HepG2 (cell line): ENCODE results near the gene ABCA4. TPM values are rescaled to one million over a fixed set of nuclear protein-coding genes. Genes with fewer than 3 reads are reported as not detected.

Source experiments
- ATAC-seq: fragments of 200-7000 bp; cut with Tn5 transposase; 3 replicates; pipeline ENCODE4 v1.9.1; 2020; ENCODE audit warnings: mild to moderate bottlenecking, moderate library complexity
- BruUV-seq: library from RNA; stranded (reverse); fragments of 400-500 nt; replicated peaks from 2 replicates; lab custom pipeline; 2021; lab: Mats Ljungman, UMichigan
- CTCF ChIA-PET: fragments of 300-600 bp; formaldehyde crosslinking; extraction: SDS; loops from one replicate; lab custom pipeline; 2021; ENCODE audit warnings: low total read pairs, inconsistent platforms, low intra/inter-chr PET ratio; lab: Yijun Ruan, JAX
- POLR2A ChIA-PET: fragments of 350-600 bp; sonication (Branson Sonifier 250); formaldehyde crosslinking; loops from one replicate; lab custom pipeline; 2020; ENCODE audit warnings: antibody characterized with exemption, inconsistent platforms; lab: Yijun Ruan, JAX
- DNase-seq: peaks from one replicate; pipeline ENCODE4 v3.0.0-alpha.2; 2015; ENCODE audit warnings: low spot score
- FAIRE-seq: peaks from 3 replicates; lab custom pipeline; 2011; peaks lifted over from hg19 to GRCh38; lab: Jason Lieb, UNC
- H2AFZ ChIP-seq: one replicate; pipeline ENCODE4 v1.6.1; 2011; ENCODE audit warnings: low read length, inconsistent platforms
- H3K27ac ChIP-seq: fragments of 300-600 bp; 3 replicates; pipeline ENCODE4 v1.8.0; 2011; ENCODE audit warnings: mixed run types, mild to moderate bottlenecking, mixed read lengths, low read length, inconsistent platforms; ENCODE audit not compliant: insufficient read depth; ENCODE audit errors: extremely low read length
- H3K27me3 ChIP-seq, 2 experiments: fragments of 200-600 bp in 1 of 2; 2 replicates in 1 of 2; 3 replicates in 1 of 2; pipeline versions ENCODE4 v1.6.0 to v1.8.0; 2011; ENCODE audit warnings: low read length in 2 of 2, mild to moderate bottlenecking in 2 of 2, moderate library complexity in 2 of 2, inconsistent platforms in 1 of 2; ENCODE audit not compliant: insufficient read depth in 2 of 2, control insufficient read depth in 1 of 2
- H3K36me3 ChIP-seq, 2 experiments: fragments of 200-600 bp in 1 of 2; replicated peaks in 1 of 2; 2 replicates in 1 of 2; 3 replicates in 1 of 2; pipeline versions ENCODE4 v1.5.1 to v1.8.0; 2011; ENCODE audit warnings: low read length in 2 of 2, inconsistent platforms in 1 of 2; ENCODE audit not compliant: insufficient read depth in 2 of 2, control insufficient read depth in 1 of 2
- H3K4me1 ChIP-seq: 2 replicates; pipeline ENCODE4 v1.5.1; 2012; ENCODE audit warnings: low read length, inconsistent platforms; ENCODE audit not compliant: insufficient read depth
- H3K4me2 ChIP-seq: 2 replicates; pipeline ENCODE4 v1.6.0; 2011; ENCODE audit warnings: low read depth, low read length, inconsistent platforms
- H3K4me3 ChIP-seq, 3 experiments: fragments of 200-600 bp in 1 of 3; sonication (generic), shearing (Covaris generic) in 1 of 3; replicated peaks in 1 of 3; 2 replicates each; pipeline ENCODE4 v1.5.1; 2011 to 2016; ENCODE audit warnings: low read length in 3 of 3, inconsistent platforms in 2 of 3, low read depth in 2 of 3, mild to moderate bottlenecking in 2 of 3, control low read depth in 1 of 3, mixed read lengths in 1 of 3; ENCODE audit not compliant: insufficient read depth in 1 of 3
- H3K79me2 ChIP-seq: one replicate; pipeline ENCODE4 v1.6.1; 2011; ENCODE audit warnings: low read length, inconsistent platforms; ENCODE audit not compliant: insufficient read depth
- H3K9ac ChIP-seq: 2 replicates; pipeline ENCODE4 v1.6.0; 2011; ENCODE audit warnings: mild to moderate bottlenecking, low read depth, low read length, inconsistent platforms; ENCODE audit not compliant: insufficient read depth
- H3K9me3 ChIP-seq: 2 replicates; pipeline ENCODE4 v1.5.1; 2012; ENCODE audit warnings: mild to moderate bottlenecking, low read length
- H4K20me1 ChIP-seq: 2 replicates; pipeline ENCODE4 v1.6.0; 2011; ENCODE audit warnings: inconsistent platforms, mild to moderate bottlenecking, low read length, moderate library complexity; ENCODE audit not compliant: insufficient read depth
- AKAP8 ChIP-seq: sonication (generic); formaldehyde crosslinking; IDR thresholded peaks from 2 replicates; pipeline ENCODE4 v1.5.1; 2020; ENCODE audit warnings: mild to moderate bottlenecking, missing genetic modification reagents
- ATAD3A ChIP-seq: sonication (generic); formaldehyde crosslinking; IDR thresholded peaks from 2 replicates; pipeline ENCODE4 v1.4.0; 2020; ENCODE audit warnings: missing genetic modification reagents
- FOXO1 ChIP-seq: sonication (generic); formaldehyde crosslinking; IDR thresholded peaks from 2 replicates; pipeline ENCODE4 v1.4.0; 2020; ENCODE audit warnings: missing genetic modification reagents
- HNF4G ChIP-seq, 2 experiments: sonication (generic) in 1 of 2; formaldehyde crosslinking in 1 of 2; IDR thresholded peaks; 2 replicates each; pipeline versions ENCODE4 v1.4.0 to v1.6.1; 2011 to 2020; ENCODE audit warnings: borderline replicate concordance in 2 of 2, low read depth in 2 of 2, mild to moderate bottlenecking in 2 of 2, low read length in 1 of 2, missing genetic modification reagents in 1 of 2, moderate library complexity in 1 of 2
- MXD4 ChIP-seq: IDR thresholded peaks from 2 replicates; pipeline ENCODE4 v1.6.1; 2016; ENCODE audit warnings: mild to moderate bottlenecking, missing biosample characterization, missing genetic modification reagents
- POLR2AphosphoS2 ChIP-seq: IDR thresholded peaks from 2 replicates; pipeline ENCODE4 v1.6.1; 2011; ENCODE audit warnings: low read depth, low read length, improper control_type of control experiment
- SP5 ChIP-seq: IDR thresholded peaks from 2 replicates; pipeline ENCODE4 v1.6.1; 2016; ENCODE audit warnings: low read depth, borderline replicate concordance
- STAG1 ChIP-seq: sonication (generic); formaldehyde crosslinking; IDR thresholded peaks from 2 replicates; pipeline ENCODE4 v1.4.0; 2020; ENCODE audit warnings: missing genetic modification reagents
- THYN1 ChIP-seq: sonication (generic); formaldehyde crosslinking; IDR thresholded peaks from 2 replicates; pipeline ENCODE4 v1.8.1; 2023; ENCODE audit warnings: low read depth, mild to moderate bottlenecking, moderate library complexity, missing genetic modification reagents, borderline replicate concordance
- ZNF225 ChIP-seq: sonication (generic); formaldehyde crosslinking; IDR thresholded peaks from 2 replicates; pipeline ENCODE4 v1.4.0; 2020; ENCODE audit warnings: mild to moderate bottlenecking, missing genetic modification reagents
- ZNF350 ChIP-seq: sonication (generic); formaldehyde crosslinking; IDR thresholded peaks from 2 replicates; pipeline ENCODE4 v1.4.0; 2020; ENCODE audit warnings: mild to moderate bottlenecking, low read depth, missing genetic modification reagents, borderline replicate concordance
- ZNF550 ChIP-seq: sonication (generic); formaldehyde crosslinking; IDR thresholded peaks from 2 replicates; pipeline ENCODE4 v1.4.0; 2020; ENCODE audit warnings: mild to moderate bottlenecking, missing genetic modification reagents, borderline replicate concordance
- ZNF607 ChIP-seq: sonication (generic); formaldehyde crosslinking; IDR thresholded peaks from 2 replicates; pipeline ENCODE4 v1.5.1; 2020; ENCODE audit warnings: missing genetic modification reagents, mild to moderate bottlenecking, borderline replicate concordance
- ZNF674 ChIP-seq: sonication (generic); formaldehyde crosslinking; IDR thresholded peaks from 2 replicates; pipeline ENCODE4 v1.5.0; 2020; ENCODE audit warnings: low read depth, mild to moderate bottlenecking, missing genetic modification reagents
- ZNF678 ChIP-seq: sonication (generic); formaldehyde crosslinking; IDR thresholded peaks from 2 replicates; pipeline ENCODE4 v1.4.0; 2020; ENCODE audit warnings: mild to moderate bottlenecking, missing genetic modification reagents
- ZNF713 ChIP-seq: sonication (generic); formaldehyde crosslinking; IDR thresholded peaks from 2 replicates; pipeline ENCODE4 v1.4.0; 2020; ENCODE audit warnings: mild to moderate bottlenecking, missing genetic modification reagents
- ZNF746 ChIP-seq: sonication (generic); formaldehyde crosslinking; IDR thresholded peaks from 2 replicates; pipeline ENCODE4 v1.8.0; 2022; ENCODE audit warnings: mild to moderate bottlenecking, missing genetic modification reagents
- WGBS: methylation state at CpG from one replicate; pipeline ENCODE4 v1.1.6; 2017; ENCODE audit warnings: low lambda C conversion rate; 5-methylcytosine and 5-hydroxymethylcytosine counted together
- in situ Hi-C: cut with HindIII; loops from 2 replicates; pipeline ENCODE4 v1.10.0; 2017; ENCODE audit warnings: low pct_unique_long_range_greater_than_20kb; ENCODE audit not compliant: extremely low pct_ligation_motif_present
- intact Hi-C: fragments of 100-400 bp; cut with micrococcal nuclease; formaldehyde crosslinking; loops from one replicate; pipeline ENCODE4 v1.10.0; 2022; ENCODE audit not compliant: unreplicated experiment
- polyA plus RNA-seq, 8 experiments: library from polyadenylated mRNA; depleted of rRNA in 3 of 8; stranded (reverse) in 7 of 8; unstranded in 1 of 8; fragments of >200 nt; fragmentation: Illumina TruSeq in 4 of 8; extraction: Trizol in 4 of 8; gene quantifications; 2 replicates each; pipeline versions ENCODE4 v1.2.1 to v1.2.3, GENCODE V29; 2011 to 2016; ENCODE audit warnings: low read depth in 4 of 8, missing spikeins in 1 of 8, mixed read lengths in 1 of 8; ENCODE audit not compliant: insufficient read depth in 1 of 8
- total RNA-seq, 5 experiments: library from RNA; depleted of rRNA; stranded (reverse); fragments of >200 nt; fragmentation: Illumina TruSeq; extraction: Trizol; gene quantifications; 2 replicates each; pipeline ENCODE4 v1.2.3, GENCODE V29; 2016; ENCODE audit warnings: low read depth in 1 of 5
- TF ChIP-seq, protein P1 (sequence below): sonication (generic); formaldehyde crosslinking; IDR thresholded peaks from 2 replicates; pipeline ENCODE4 v1.4.0; 2020; ENCODE audit warnings: missing genetic modification reagents
- TF ChIP-seq, protein P2 (sequence below): IDR thresholded peaks from 2 replicates; pipeline ENCODE4 v1.6.1; 2016; ENCODE audit warnings: mild to moderate bottlenecking
- TF ChIP-seq, protein P3 (sequence below): sonication (generic); formaldehyde crosslinking; IDR thresholded peaks from 2 replicates; pipeline ENCODE4 v1.5.0; 2020; ENCODE audit warnings: missing genetic modification reagents

ABCA4 gene
- total and polyA plus RNA-seq, 2 of the 13 experiments (the other 11 are each of a cell fraction or from before 2014, with no cell fraction given) = 0.24 to 0.67 TPM

DNA sequence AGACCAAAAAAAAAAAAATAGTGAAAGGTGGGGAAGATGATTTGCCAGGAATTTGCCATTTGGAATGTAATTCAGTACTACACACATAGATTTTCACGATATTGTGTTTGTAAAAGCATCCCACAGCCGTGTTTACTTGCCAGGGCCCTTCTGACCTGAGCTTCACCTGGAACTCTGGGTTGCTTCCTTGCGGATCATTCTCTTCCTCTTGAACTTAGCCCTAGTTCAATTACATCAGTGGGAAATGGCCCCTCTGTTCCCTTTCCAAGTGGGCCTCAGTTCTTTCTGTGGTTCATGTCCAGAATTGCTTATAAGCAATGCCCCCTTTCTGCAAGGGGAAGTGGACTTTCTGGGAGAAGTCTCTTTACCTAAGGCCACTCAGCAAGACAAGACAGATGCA, 41.0 kb downstream of the ABCA4 start (continued):
- TF ChIP-seq, protein P1, sequence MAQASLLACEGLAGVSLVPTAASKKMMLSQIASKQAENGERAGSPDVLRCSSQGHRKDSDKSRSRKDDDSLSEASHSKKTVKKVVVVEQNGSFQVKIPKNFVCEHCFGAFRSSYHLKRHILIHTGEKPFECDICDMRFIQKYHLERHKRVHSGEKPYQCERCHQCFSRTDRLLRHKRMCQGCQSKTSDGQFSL (CRISPR knock-in tag) = no peak

DNA sequence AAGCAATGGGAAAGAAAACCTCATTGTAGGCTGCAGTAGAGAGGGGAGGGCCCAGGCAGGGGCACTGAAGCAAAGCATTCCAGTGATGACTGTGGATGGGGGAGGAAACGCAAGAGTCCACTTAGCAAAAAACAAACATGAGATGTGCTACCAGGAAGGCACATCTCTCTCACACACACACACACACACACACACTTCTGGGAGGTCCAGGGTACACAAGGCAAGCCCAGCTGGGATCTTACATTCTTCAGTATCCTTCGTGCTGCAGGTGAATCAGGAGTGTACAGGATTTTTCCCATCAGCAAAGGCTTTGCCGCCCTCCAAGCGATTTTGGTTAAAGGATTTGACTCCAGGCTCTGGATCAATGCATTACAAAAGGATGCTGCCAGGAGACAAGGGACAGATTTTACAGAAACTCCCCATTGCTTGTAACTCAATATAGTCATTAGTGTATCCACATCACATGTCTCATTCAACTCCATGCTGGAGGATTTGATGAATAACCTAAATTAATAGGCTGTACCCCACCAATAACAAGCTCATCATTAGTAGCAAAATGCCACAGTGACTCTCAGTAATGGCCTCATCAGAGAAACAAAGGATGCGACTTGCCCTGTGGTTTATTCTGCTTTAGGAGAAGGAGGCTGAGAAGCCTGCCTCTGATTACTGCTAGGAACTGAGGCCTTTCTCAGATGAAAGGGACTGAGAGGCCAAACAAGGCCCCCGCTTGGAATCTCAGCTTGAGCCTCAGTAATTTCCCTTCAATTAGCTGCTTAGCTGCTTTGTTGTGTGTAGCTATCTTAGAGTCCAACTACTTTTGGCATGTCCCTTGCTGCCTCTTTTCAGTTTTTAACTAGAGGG, 41.6 kb downstream of the ABCA4 start:
- FAIRE-seq = peak; percentile 48
- BruUV-seq = no TSS peak
- POLR2A ChIA-PET = interaction anchor here (1.1 kb wide), 2 partner anchors 11 to 17 kb away, joined by 3 read pairs; no protein-coding TSS in a partner anchor
- Histone ChIP-seq H3K4me3 (peak overlapping the region in 1 of 3 experiments; percentile 0; a peak in 1 of 6 replicates), H4K20me1 (no peaks in the 10 kb centered on the region), H3K9me3 (no peaks in the 10 kb centered on the region), H3K9ac (no peak overlapping the region), H3K4me1 (peaks cover 34% of the 10 kb centered on the region), H2AFZ (no peak overlapping the region), H3K27me3 (no peaks in the 10 kb centered on the region; a peak in 2 of 5 replicates), H3K36me3 (no peaks in the 10 kb centered on the region), H3K27ac (no peak overlapping the region), H3K79me2 (no peaks in the 10 kb centered on the region), H3K4me2 (peak overlapping the region; percentile 33)
- peak; percentile 79 for DNase-seq
- CTCF ChIA-PET = no interaction called here
- in situ Hi-C loops (no loop called here), intact Hi-C loops (no loop called here)
- WGBS = 18% methylated on average over 5 of the region's 6 CpGs
- peak; percentile 88 for ATAC-seq
- TF ChIP-seq POLR2AphosphoS2 = no peak
- no peak for TF ChIP-seq ZNF674 (CRISPR knock-in tag)
- no peak for TF ChIP-seq HNF4G (IDR thresholded peaks at IDR 0.05; ENCODE audit: borderline replicate concordance, low read depth, low read length)
- TF ChIP-seq HNF4G (CRISPR knock-in tag; IDR thresholded peaks at IDR 0.05; ENCODE audit: borderline replicate concordance, low read depth) = 0 out of 2 replicates have a peak, but pooled peaks have one; percentile 17
- TF ChIP-seq SP5 = peak; percentile 29; the same call in 1 of the 2 replicates
- TF ChIP-seq FOXO1 (CRISPR knock-in tag) = peak; percentile 71
- TF ChIP-seq ATAD3A (CRISPR knock-in tag) = no peak
- TF ChIP-seq ZNF350 = no peak
- TF ChIP-seq, protein P2, sequence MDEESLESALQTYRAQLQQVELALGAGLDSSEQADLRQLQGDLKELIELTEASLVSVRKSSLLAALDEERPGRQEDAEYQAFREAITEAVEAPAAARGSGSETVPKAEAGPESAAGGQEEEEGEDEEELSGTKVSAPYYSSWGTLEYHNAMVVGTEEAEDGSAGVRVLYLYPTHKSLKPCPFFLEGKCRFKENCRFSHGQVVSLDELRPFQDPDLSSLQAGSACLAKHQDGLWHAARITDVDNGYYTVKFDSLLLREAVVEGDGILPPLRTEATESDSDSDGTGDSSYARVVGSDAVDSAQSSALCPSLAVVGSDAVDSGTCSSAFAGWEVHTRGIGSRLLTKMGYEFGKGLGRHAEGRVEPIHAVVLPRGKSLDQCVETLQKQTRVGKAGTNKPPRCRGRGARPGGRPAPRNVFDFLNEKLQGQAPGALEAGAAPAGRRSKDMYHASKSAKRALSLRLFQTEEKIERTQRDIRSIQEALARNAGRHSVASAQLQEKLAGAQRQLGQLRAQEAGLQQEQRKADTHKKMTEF (CRISPR knock-in tag) = 0 out of 2 replicates have a peak, but pooled peaks have one; percentile 40
- TF ChIP-seq ZNF746 (CRISPR knock-in tag) = no peak
- TF ChIP-seq, protein P3, sequence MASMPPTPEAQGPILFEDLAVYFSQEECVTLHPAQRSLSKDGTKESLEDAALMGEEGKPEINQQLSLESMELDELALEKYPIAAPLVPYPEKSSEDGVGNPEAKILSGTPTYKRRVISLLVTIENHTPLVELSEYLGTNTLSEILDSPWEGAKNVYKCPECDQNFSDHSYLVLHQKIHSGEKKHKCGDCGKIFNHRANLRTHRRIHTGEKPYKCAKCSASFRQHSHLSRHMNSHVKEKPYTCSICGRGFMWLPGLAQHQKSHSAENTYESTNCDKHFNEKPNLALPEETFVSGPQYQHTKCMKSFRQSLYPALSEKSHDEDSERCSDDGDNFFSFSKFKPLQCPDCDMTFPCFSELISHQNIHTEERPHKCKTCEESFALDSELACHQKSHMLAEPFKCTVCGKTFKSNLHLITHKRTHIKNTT (CRISPR knock-in tag) = no peak
- no peak for TF ChIP-seq ZNF607 (CRISPR knock-in tag)
- TF ChIP-seq ZNF713 = no peak
- no peak for TF ChIP-seq MXD4
- no peak for TF ChIP-seq STAG1 (CRISPR knock-in tag)
- no peak for TF ChIP-seq THYN1 (CRISPR knock-in tag)
- no peak for TF ChIP-seq ZNF225 (CRISPR knock-in tag)
- TF ChIP-seq AKAP8 (CRISPR knock-in tag) = no peak
- no peak for TF ChIP-seq ZNF678 (CRISPR knock-in tag)
- TF ChIP-seq ZNF550 (CRISPR knock-in tag) = no peak
